Measurements from ENCODE around the gene MAGI2. TPM values are rescaled to one million over a fixed set of nuclear protein-coding genes. Genes with fewer than 3 reads are reported as not detected.

The MAGI2 gene
- total and polyA plus RNA-seq, 2 of the 13 experiments (the other 11 are each of a cell fraction or from before 2014, with no cell fraction given) = 1.5 to 3.8 TPM

- TF ChIP-seq UBTF (CRISPR knock-in tag; IDR thresholded peaks at IDR 0.05) (no peak), RELA (CRISPR knock-in tag; IDR thresholded peaks at IDR 0.05) (no peak), PHF21A (CRISPR knock-in tag; IDR thresholded peaks at IDR 0.05) (no peak), ZNF234 (CRISPR knock-in tag; conservative IDR thresholded peaks at IDR 0.05) (no peak), HOXA9 (CRISPR knock-in tag; IDR thresholded peaks at IDR 0.05; ENCODE audit: borderline replicate concordance) (no peak), AKAP8 (CRISPR knock-in tag; IDR thresholded peaks at IDR 0.05) (no peak), ZNF768 (CRISPR knock-in tag; IDR thresholded peaks at IDR 0.05) (no peak)
Measured at GRCh38 chr7:78489476-78490240, 963.8 kb downstream of the MAGI2 start (continued).

GRCh38 chr7:78487464-78487863 lies 966.0 kb downstream of the MAGI2 start:
- H3K27me3 ChIP-seq (ENCODE audit: control insufficient read depth in 1 of 2, insufficient read depth in 2 of 2, low read length in 2 of 2) = no peaks in the 10 kb centered on the region
- no peak overlapping the region for H3K4me2 ChIP-seq (ENCODE audit: low read depth, low read length)
- DNase-seq (ENCODE audit: low spot score) (peak; percentile 1), FAIRE-seq (no peak), ATAC-seq (peak; percentile 74)
- POLR2A ChIA-PET = no interaction called here
- H3K36me3 ChIP-seq (replicated peaks in 1 of 2; ENCODE audit: control insufficient read depth in 1 of 2, insufficient read depth in 2 of 2, low read length in 2 of 2) = no peaks in the 10 kb centered on the region
- H3K27ac ChIP-seq (ENCODE audit: extremely low read length, insufficient read depth, low read length) = no peak overlapping the region
- no peaks in the 10 kb centered on the region for H3K79me2 ChIP-seq (ENCODE audit: insufficient read depth, low read length)
- H3K9ac ChIP-seq (ENCODE audit: insufficient read depth, low read depth, low read length) = no peak overlapping the region
- peak; percentile 21; the same call in 1 of the 2 replicates for TF ChIP-seq NR2F6 (IDR thresholded peaks at IDR 0.05)
- no peak for TF ChIP-seq NR2F6 (CRISPR knock-in tag; IDR thresholded peaks at IDR 0.05)
- TF ChIP-seq PRMT3 (CRISPR knock-in tag; IDR thresholded peaks at IDR 0.05; ENCODE audit: borderline replicate concordance, low read depth) = no peak
- no peak overlapping the region for H3K4me3 ChIP-seq (replicated peaks in 1 of 3; ENCODE audit: insufficient read depth in 1 of 3, low read depth in 2 of 3, low read length in 3 of 3)
- no peaks in the 10 kb centered on the region; the same call in 1 of the 2 replicates for H4K20me1 ChIP-seq (ENCODE audit: insufficient read depth, low read length)
- H3K9me3 ChIP-seq (ENCODE audit: low read length) = no peaks in the 10 kb centered on the region
- BruUV-seq (replicated peaks) = no TSS peak
- in situ Hi-C loops (cut with HindIII; ENCODE audit: extremely low pct_ligation_motif_present, low pct_unique_long_range_greater_than_20kb) (no loop called here), intact Hi-C loops (cut with micrococcal nuclease; ENCODE audit: unreplicated experiment) (no loop called here)
- H2AFZ ChIP-seq (ENCODE audit: low read length) = no peak overlapping the region
- CTCF ChIA-PET (ENCODE audit: low intra/inter-chr PET ratio, low total read pairs) = no interaction called here
- peaks cover 13% of the 10 kb centered on the region for H3K4me1 ChIP-seq (ENCODE audit: insufficient read depth, low read length)
- 12% methylated on average over 5 of the region's 5 CpGs for WGBS (ENCODE audit: low lambda C conversion rate)
